ENCODE results near the gene EMD.
"Not testable (repeated sequence)": the region's sequence is repeated elsewhere in the genome, so short reads cannot be mapped to it uniquely, and the experiment has no call there.

EMD gene

DNA sequence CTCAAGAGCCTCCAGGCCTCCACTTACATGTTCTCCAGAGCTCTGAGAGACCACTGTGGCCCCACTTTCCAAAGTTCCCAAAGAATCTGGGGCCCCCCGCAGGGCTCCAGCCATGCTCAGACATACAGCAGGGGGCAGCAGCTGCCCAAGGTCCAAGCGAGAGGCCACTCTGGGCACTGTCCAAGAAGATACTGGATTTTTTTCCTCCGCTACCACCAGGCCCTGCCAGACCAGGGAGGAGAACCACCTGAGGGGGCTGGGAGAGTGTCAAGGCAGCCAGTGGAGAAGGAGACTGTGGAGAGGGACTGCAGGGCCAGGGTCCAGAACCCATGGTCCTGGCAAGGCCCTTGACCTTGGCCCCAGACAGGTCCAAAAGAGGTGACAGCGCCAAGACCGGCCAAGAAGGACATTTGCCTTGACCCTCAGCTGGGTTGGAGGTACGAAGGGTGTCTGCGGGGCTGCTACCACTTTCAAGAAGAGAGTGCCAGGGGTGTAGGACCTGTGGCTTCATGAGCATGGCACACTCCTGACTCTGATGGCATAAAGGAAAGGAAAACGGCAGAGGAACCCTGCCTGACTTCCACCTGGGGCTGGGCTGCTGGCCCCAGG is 5.3 kb downstream of the EMD start:
- Histone ChIP-seq H3K36me3 (ENCODE audit: insufficient read depth, low read length) (no peaks in the 10 kb centered on the region), H3K27me3 (ENCODE audit: insufficient read depth, low read length, poor library complexity, severe bottlenecking) (no peaks in the 10 kb centered on the region), H3K9ac (ENCODE audit: low read depth, low read length, poor library complexity, severe bottlenecking) (no peak overlapping the region), H3K79me2 (ENCODE audit: insufficient read depth, low read length) (peaks cover 15% of the 10 kb centered on the region; the same call in 1 of the 2 replicates), H2AFZ (ENCODE audit: low read length) (no peak overlapping the region), H3K4me3 (ENCODE audit: low read length, poor library complexity, severe bottlenecking) (no peak overlapping the region), H3K4me2 (ENCODE audit: low read depth, low read length, poor library complexity, severe bottlenecking) (no peak overlapping the region), H3K4me1 (ENCODE audit: insufficient read depth, low read length, poor library complexity, severe bottlenecking) (peaks cover 6% of the 10 kb centered on the region), H3K9me2 (replicated peaks; ENCODE audit: low read depth, low read length) (no peaks in the 10 kb centered on the region), H3K9me3 (ENCODE audit: insufficient read depth, low read depth, low read length) (no peaks in the 10 kb centered on the region), H4K20me1 (ENCODE audit: insufficient read depth, low read length, poor library complexity, severe bottlenecking) (peaks cover 4% of the 10 kb centered on the region), H3F3A (ENCODE audit: low read depth) (no peaks in the 10 kb centered on the region)
- TF ChIP-seq, protein P1, sequence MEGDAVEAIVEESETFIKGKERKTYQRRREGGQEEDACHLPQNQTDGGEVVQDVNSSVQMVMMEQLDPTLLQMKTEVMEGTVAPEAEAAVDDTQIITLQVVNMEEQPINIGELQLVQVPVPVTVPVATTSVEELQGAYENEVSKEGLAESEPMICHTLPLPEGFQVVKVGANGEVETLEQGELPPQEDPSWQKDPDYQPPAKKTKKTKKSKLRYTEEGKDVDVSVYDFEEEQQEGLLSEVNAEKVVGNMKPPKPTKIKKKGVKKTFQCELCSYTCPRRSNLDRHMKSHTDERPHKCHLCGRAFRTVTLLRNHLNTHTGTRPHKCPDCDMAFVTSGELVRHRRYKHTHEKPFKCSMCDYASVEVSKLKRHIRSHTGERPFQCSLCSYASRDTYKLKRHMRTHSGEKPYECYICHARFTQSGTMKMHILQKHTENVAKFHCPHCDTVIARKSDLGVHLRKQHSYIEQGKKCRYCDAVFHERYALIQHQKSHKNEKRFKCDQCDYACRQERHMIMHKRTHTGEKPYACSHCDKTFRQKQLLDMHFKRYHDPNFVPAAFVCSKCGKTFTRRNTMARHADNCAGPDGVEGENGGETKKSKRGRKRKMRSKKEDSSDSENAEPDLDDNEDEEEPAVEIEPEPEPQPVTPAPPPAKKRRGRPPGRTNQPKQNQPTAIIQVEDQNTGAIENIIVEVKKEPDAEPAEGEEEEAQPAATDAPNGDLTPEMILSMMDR (conservative IDR thresholded peaks at IDR 0.05; ENCODE audit: low read length) = peak; percentile 35; the same call in 1 of the 2 replicates
- TF ChIP-seq EZH2phosphoT487 (IDR thresholded peaks at IDR 0.05; ENCODE audit: borderline replicate concordance) = no peak

DNA sequence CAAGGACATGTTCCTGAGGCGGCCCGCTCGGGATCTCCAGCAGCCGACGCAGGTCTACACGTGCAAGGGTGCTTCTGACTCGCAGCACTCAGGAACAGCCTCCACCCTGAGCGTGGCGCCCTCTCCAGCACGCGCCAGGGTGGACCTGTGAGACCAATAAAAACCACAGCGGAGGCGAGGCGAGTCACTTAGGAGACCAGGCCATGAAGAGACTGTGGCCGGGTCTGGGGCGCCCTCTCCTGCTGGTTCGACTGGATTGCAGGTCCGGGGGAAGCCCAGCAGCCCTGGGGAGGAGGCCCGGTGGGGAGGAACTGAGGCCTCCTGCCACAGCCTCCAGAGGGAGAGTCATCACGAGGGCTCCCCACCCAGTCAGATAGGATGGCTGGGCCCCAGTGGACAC is 9.0 kb downstream of the EMD start:
- H2AFZ ChIP-seq (ENCODE audit: low read length); H3K4me1 ChIP-seq (ENCODE audit: insufficient read depth, low read length, poor library complexity, severe bottlenecking); H3K79me2 ChIP-seq (ENCODE audit: insufficient read depth, low read length); H3K4me3 ChIP-seq (ENCODE audit: low read length, poor library complexity, severe bottlenecking); H3K9me2 ChIP-seq (replicated peaks; ENCODE audit: low read depth, low read length); H3K36me3 ChIP-seq (ENCODE audit: insufficient read depth, low read length); H3K9ac ChIP-seq (ENCODE audit: low read depth, low read length, poor library complexity, severe bottlenecking); H3K9me3 ChIP-seq (ENCODE audit: insufficient read depth, low read depth, low read length); H4K20me1 ChIP-seq (ENCODE audit: insufficient read depth, low read length, poor library complexity, severe bottlenecking); H3F3A ChIP-seq (ENCODE audit: low read depth); H3K27me3 ChIP-seq (ENCODE audit: insufficient read depth, low read length, poor library complexity, severe bottlenecking); H3K4me2 ChIP-seq (ENCODE audit: low read depth, low read length, poor library complexity, severe bottlenecking): not testable (repeated sequence)

DNA sequence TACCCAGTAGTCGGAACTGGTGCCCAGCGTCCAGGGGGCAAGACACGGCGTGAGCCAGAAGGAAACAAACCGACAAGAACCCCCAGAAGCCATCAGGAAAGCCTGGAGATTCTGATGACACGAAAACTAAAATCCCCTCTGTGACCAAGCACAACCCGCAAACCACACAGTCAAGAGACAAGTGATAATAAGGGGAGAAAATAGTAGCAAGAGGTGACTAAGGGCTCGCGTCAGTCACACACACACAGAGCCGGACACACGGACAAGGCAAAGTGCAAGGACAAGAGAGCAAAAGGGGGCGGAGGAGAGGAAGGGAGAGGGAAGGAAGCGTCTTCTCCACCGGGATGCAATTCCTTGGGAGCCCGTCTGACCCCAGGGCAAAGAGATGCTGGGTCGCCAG is 9.6 kb downstream of the EMD start:
- H3K9ac ChIP-seq (ENCODE audit: low read depth, low read length, poor library complexity, severe bottlenecking); H3K27me3 ChIP-seq (ENCODE audit: insufficient read depth, low read length, poor library complexity, severe bottlenecking); H3K36me3 ChIP-seq (ENCODE audit: insufficient read depth, low read length); H3K4me1 ChIP-seq (ENCODE audit: insufficient read depth, low read length, poor library complexity, severe bottlenecking); H3K79me2 ChIP-seq (ENCODE audit: insufficient read depth, low read length); H3K9me3 ChIP-seq (ENCODE audit: insufficient read depth, low read depth, low read length); H2AFZ ChIP-seq (ENCODE audit: low read length); H3K4me2 ChIP-seq (ENCODE audit: low read depth, low read length, poor library complexity, severe bottlenecking); H3K4me3 ChIP-seq (ENCODE audit: low read length, poor library complexity, severe bottlenecking); H3F3A ChIP-seq (ENCODE audit: low read depth); H3K9me2 ChIP-seq (replicated peaks; ENCODE audit: low read depth, low read length); H4K20me1 ChIP-seq (ENCODE audit: insufficient read depth, low read length, poor library complexity, severe bottlenecking): not testable (repeated sequence)

DNA sequence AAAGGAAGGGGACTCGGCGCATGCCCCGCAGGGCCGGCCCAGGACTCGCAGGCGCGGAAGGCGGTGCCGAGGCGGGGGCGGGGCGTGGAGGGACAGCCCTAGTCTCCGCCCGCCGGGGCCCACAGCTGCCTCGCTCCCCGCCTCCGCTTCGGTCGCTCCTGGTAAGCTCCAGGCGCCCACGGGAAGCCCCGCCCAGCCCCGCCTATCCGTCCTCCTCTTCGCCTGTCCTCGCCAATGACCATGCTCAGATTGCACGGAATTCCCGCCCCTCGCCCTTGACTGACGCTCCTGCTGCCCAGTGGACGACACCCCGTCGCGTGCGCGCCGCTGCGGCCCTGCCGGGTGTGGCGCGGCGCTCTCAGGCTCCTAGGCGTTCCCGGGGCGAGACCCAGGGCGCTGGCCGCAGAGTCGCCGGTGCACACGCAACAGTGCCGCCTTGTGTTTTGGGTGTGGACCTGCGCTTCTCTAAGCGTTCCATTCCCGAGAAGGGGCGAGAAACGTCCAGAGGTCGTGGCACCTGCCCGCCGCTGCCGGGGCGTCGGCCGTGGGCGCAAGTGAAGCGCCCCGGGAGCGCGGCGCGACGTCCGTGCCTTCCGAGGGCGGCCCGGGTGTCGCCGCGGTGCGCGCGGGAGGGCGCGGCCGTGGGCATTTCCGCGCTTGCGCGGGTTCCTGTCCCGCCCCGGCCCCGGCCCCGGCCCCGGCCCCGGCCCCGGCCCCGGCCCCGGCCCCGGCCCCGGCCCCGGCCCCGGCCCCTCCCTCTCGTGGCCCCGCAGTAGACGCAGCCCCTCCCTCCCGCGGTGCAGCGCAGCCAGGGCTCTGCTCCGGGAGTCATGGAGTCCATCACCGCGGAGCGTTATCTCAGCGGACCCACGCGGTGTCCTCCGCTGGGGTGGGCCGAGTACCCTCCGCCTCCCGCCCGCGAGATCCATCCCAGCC is 11.0 kb downstream of the EMD start:
- H3F3A ChIP-seq (ENCODE audit: low read depth); H2AFZ ChIP-seq (ENCODE audit: low read length); H3K4me2 ChIP-seq (ENCODE audit: low read depth, low read length, poor library complexity, severe bottlenecking); H3K9me3 ChIP-seq (ENCODE audit: insufficient read depth, low read depth, low read length); H3K27me3 ChIP-seq (ENCODE audit: insufficient read depth, low read length, poor library complexity, severe bottlenecking); H3K4me1 ChIP-seq (ENCODE audit: insufficient read depth, low read length, poor library complexity, severe bottlenecking); H4K20me1 ChIP-seq (ENCODE audit: insufficient read depth, low read length, poor library complexity, severe bottlenecking); H3K9me2 ChIP-seq (replicated peaks; ENCODE audit: low read depth, low read length); H3K79me2 ChIP-seq (ENCODE audit: insufficient read depth, low read length); H3K9ac ChIP-seq (ENCODE audit: low read depth, low read length, poor library complexity, severe bottlenecking); H3K36me3 ChIP-seq (ENCODE audit: insufficient read depth, low read length); H3K4me3 ChIP-seq (ENCODE audit: low read length, poor library complexity, severe bottlenecking): not testable (repeated sequence)

DNA sequence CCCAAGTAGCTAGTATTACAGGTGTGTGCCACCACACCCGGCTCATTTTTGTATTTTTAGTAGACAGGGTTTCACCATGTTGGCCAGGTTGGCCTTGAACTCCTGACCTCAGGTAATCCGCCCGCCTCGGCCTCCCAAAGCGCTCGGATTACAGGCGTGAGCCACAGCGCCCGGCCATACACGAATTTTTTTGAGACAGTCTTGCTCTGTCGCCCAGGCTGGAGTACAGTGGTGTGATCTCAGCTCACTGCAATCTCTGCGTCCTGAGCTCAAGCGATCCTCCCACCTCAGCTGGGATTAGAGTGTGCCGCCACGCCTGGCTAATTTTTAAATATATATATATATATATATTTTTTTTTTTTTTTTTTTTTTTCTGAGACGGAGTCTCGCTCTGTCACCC is 17.3 kb downstream of the EMD start:
- not testable (repeated sequence) for H2AFZ ChIP-seq (ENCODE audit: low read length); H3K27me3 ChIP-seq (ENCODE audit: insufficient read depth, low read length, poor library complexity, severe bottlenecking); H3K9ac ChIP-seq (ENCODE audit: low read depth, low read length, poor library complexity, severe bottlenecking); H3K4me2 ChIP-seq (ENCODE audit: low read depth, low read length, poor library complexity, severe bottlenecking); H3F3A ChIP-seq (ENCODE audit: low read depth); H3K9me3 ChIP-seq (ENCODE audit: insufficient read depth, low read depth, low read length); H3K4me3 ChIP-seq (ENCODE audit: low read length, poor library complexity, severe bottlenecking); H3K9me2 ChIP-seq (replicated peaks; ENCODE audit: low read depth, low read length)
- Histone ChIP-seq H4K20me1 (ENCODE audit: insufficient read depth, low read length, poor library complexity, severe bottlenecking) (peaks cover 25% of the 10 kb centered on the region), H3K4me1 (ENCODE audit: insufficient read depth, low read length, poor library complexity, severe bottlenecking) (peaks cover 13% of the 10 kb centered on the region), H3K36me3 (ENCODE audit: insufficient read depth, low read length) (peaks cover 21% of the 10 kb centered on the region; the same call in 1 of the 2 replicates), H3K79me2 (ENCODE audit: insufficient read depth, low read length) (peaks cover 35% of the 10 kb centered on the region)
